Breast epithelium (tissue), 4 donors: ENCODE results near the gene COL25A1. TPM values are rescaled to one million over a fixed set of nuclear protein-coding genes. Genes with fewer than 3 reads are reported as not detected.

Source experiments
- DNase-seq, 2 donors: peaks; one replicate each; pipeline ENCODE4 v3.0.0-alpha.2; 2019; ENCODE audit warnings: low spot score in 2 of 2
- H3K27ac ChIP-seq, 2 donors: fragments of 200-600 bp; sonication (generic) in 1 of 2; one replicate each; pipeline ENCODE4 v1.5.1; 2016 to 2019; ENCODE audit warnings: mild to moderate bottlenecking in 1 of 2
- H3K27me3 ChIP-seq, 2 donors: fragments of 200-600 bp; sonication (generic) in 1 of 2; one replicate each; pipeline versions ENCODE4 v1.5.1 to v1.6.0; 2017 to 2019; ENCODE audit warnings: control low read depth in 1 of 2, mild to moderate bottlenecking in 1 of 2
- H3K36me3 ChIP-seq: fragments of 200-600 bp; one replicate; pipeline ENCODE4 v1.5.1; 2019
- H3K4me1 ChIP-seq, 2 donors: fragments of 200-600 bp; sonication (generic); one replicate each; pipeline ENCODE4 v1.5.1; 2016 to 2019; ENCODE audit warnings: control low read depth in 1 of 2
- H3K4me3 ChIP-seq, 3 donors: fragments of 200-600 bp; sonication (generic); 1 replicate in 2 of 3; 2 replicates in 1 of 3; pipeline ENCODE4 v1.5.1; 2016 to 2019; ENCODE audit warnings: mild to moderate bottlenecking in 3 of 3, moderate library complexity in 2 of 3
- H3K9me3 ChIP-seq, 2 donors: fragments of 200-600 bp; sonication (generic) in 1 of 2; one replicate each; pipeline ENCODE4 v1.5.1; 2016 to 2019; ENCODE audit warnings: control low read depth in 1 of 2
- POLR2A ChIP-seq: fragments of 450-650 bp; IDR thresholded peaks from one replicate; pipeline ENCODE4 v1.6.1; 2016; ENCODE audit warnings: antibody characterized with exemption, mild to moderate bottlenecking, moderate library complexity
- POLR2AphosphoS5 ChIP-seq, 3 donors: sonication (generic); formaldehyde crosslinking; IDR thresholded peaks; one replicate each; pipeline ENCODE4 v1.6.1; 2017; ENCODE audit warnings: antibody characterized with exemption in 3 of 3
- intact Hi-C: fragments of 100-400 bp; cut with DNase I; formaldehyde crosslinking; loops from one replicate; pipeline ENCODE4 v1.15.1; 2023; ENCODE audit warnings: low total_unique reads
- total RNA-seq, 3 donors: library from RNA; depleted of rRNA; stranded (reverse); fragments of >200 nt; gene quantifications; one replicate each; pipeline ENCODE4 v1.1.0, GENCODE V29; 2016
- TF ChIP-seq, protein P1 (sequence below), 3 donors: fragments of 450-650 bp; IDR thresholded peaks; one replicate each; pipeline ENCODE4 v1.5.1; 2016 to 2017; ENCODE audit warnings: antibody characterized with exemption in 3 of 3, mild to moderate bottlenecking in 3 of 3, moderate library complexity in 3 of 3

Gene COL25A1
- total RNA-seq, 3 donors from 2014 or later: 2.6 to 11.0 (median 2.8) TPM

DNA sequence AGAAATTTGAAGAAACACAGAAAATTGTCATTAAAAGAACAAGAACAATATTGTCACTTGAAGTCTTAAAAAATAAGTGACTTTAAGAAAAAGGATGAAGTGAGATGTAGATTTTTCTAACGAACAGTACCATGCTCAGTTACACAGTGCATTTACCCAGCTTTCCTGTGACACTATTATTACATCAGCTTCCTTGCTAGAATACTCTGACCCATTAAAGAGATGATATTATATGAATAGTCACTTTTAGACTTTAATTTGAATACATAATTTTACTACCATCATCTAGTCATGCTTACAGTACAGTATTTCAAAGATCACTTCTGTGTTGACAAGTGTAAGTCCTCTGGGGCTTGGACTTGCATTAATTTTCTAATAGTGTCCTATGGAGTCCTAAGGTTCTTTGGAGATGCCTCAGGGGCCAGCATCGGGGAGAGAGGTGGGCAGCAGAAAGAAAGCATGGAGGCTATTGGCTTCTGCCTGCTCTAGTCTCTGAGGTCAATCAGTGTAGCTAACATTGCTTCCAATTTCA lies 10.7 kb downstream of the COL25A1 start:
- DNase-seq: no peak
- intact Hi-C loops: no loop called here
- Histone ChIP-seq H3K36me3 (no peaks in the 10 kb centered on the region), H3K9me3 (no peaks in the 10 kb centered on the region), H3K4me3 (no peak overlapping the region), H3K27ac (no peak overlapping the region), H3K27me3 (no peaks in the 10 kb centered on the region), H3K4me1 (no peaks in the 10 kb centered on the region)
- TF ChIP-seq POLR2A (no peak), POLR2AphosphoS5 (IDR thresholded peaks at IDR 0.05) (no peak)
- TF ChIP-seq, protein P1, sequence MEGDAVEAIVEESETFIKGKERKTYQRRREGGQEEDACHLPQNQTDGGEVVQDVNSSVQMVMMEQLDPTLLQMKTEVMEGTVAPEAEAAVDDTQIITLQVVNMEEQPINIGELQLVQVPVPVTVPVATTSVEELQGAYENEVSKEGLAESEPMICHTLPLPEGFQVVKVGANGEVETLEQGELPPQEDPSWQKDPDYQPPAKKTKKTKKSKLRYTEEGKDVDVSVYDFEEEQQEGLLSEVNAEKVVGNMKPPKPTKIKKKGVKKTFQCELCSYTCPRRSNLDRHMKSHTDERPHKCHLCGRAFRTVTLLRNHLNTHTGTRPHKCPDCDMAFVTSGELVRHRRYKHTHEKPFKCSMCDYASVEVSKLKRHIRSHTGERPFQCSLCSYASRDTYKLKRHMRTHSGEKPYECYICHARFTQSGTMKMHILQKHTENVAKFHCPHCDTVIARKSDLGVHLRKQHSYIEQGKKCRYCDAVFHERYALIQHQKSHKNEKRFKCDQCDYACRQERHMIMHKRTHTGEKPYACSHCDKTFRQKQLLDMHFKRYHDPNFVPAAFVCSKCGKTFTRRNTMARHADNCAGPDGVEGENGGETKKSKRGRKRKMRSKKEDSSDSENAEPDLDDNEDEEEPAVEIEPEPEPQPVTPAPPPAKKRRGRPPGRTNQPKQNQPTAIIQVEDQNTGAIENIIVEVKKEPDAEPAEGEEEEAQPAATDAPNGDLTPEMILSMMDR (IDR thresholded peaks at IDR 0.05): no peak

DNA sequence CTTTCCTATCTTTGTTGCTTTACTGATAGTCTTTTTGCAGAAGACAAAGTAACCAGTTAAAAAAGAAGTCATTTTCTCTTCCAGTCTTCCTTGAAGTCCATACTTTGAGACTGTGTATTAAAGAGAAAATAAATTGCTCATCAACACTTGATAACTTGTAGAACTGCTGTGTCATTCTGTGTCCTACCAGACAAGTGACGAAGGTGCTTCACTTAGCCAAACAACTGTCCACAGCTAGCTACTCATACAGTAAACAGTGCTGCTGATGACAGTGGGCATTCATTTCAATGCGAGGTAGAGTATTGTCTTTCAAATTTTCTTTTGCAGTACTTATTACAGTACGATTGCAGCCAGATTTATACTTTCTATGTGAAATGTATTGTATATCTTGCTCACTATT lies 11.5 kb downstream of the COL25A1 start:
- Histone ChIP-seq H3K4me3 (no peak overlapping the region), H3K9me3 (no peaks in the 10 kb centered on the region), H3K27ac (no peak overlapping the region), H3K4me1 (no peaks in the 10 kb centered on the region), H3K27me3 (no peaks in the 10 kb centered on the region), H3K36me3 (no peaks in the 10 kb centered on the region)
- intact Hi-C loops: no loop called here
- DNase-seq: no peak
- TF ChIP-seq POLR2A (no peak), POLR2AphosphoS5 (IDR thresholded peaks at IDR 0.05) (no peak)
- TF ChIP-seq, protein P1 (IDR thresholded peaks at IDR 0.05): no peak

GRCh38 chr4:109278594-109279031 lies 23.8 kb downstream of the COL25A1 start:
- Histone ChIP-seq H3K4me3 (no peak overlapping the region), H3K4me1 (no peaks in the 10 kb centered on the region), H3K27me3 (no peaks in the 10 kb centered on the region), H3K9me3 (no peaks in the 10 kb centered on the region), H3K27ac (no peak overlapping the region), H3K36me3 (no peaks in the 10 kb centered on the region)
- TF ChIP-seq POLR2A (no peak), POLR2AphosphoS5 (IDR thresholded peaks at IDR 0.05) (no peak)
- TF ChIP-seq, protein P1 (IDR thresholded peaks at IDR 0.05): no peak
- DNase-seq: no peak
- intact Hi-C loops: no loop called here

GRCh38 chr4:109276482-109277095 lies 25.9 kb downstream of the COL25A1 start:
- TF ChIP-seq POLR2A: no peak
- no peak for TF ChIP-seq POLR2AphosphoS5 (IDR thresholded peaks at IDR 0.05)
- TF ChIP-seq, protein P1 (IDR thresholded peaks at IDR 0.05): no peak
- no peaks in the 10 kb centered on the region for H3K36me3 ChIP-seq
- no peaks in the 10 kb centered on the region for H3K27me3 ChIP-seq
- no peaks in the 10 kb centered on the region for H3K9me3 ChIP-seq
- no peaks in the 10 kb centered on the region for H3K4me1 ChIP-seq
- no peak overlapping the region for H3K4me3 ChIP-seq
- no peak overlapping the region for H3K27ac ChIP-seq
- DNase-seq: no peak
- intact Hi-C loops: no loop called here

DNA sequence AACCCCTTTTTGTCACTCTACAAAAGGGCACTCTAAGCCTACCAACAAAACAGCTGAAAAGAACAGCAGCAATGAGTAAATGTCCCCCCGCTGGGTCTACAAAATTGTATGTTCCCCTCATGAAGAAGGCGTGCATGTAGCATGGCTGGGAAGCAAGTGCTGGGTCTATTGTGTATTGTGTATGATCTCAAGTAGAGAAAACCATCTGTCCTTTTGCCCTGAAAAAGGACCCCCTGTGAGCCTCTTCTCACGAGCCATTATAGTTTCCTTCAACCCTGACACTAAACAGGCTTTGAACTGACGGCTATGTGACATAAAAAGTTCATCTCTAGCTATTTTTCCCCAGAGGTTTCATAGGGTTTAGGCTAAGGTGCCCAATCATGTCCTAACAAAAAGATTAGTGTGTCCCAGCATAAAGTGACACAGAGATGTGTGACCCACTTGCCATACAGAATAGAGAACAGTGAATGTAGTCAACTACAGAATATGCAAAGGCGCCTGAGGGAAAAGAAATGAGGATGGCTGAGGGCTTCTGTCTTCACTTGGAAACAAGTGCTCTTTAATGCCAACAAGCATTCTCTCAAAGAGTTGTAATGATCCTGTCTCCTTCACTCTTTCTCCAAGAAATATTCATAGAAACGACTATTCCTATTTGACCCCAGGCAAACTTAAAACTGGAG lies 27.3 kb downstream of the COL25A1 start:
- no peaks in the 10 kb centered on the region for H3K36me3 ChIP-seq
- H3K4me3 ChIP-seq: no peak overlapping the region
- DNase-seq: no peak
- H3K9me3 ChIP-seq: no peaks in the 10 kb centered on the region
- H3K4me1 ChIP-seq: no peaks in the 10 kb centered on the region
- H3K27ac ChIP-seq: no peak overlapping the region
- no peaks in the 10 kb centered on the region for H3K27me3 ChIP-seq
- TF ChIP-seq, protein P1 (IDR thresholded peaks at IDR 0.05): no peak
- TF ChIP-seq POLR2AphosphoS5 (IDR thresholded peaks at IDR 0.05) (no peak), POLR2A (no peak)
- intact Hi-C loops: no loop called here
